T-cell (primary cell): ENCODE results near the gene IFNL2. TPM values are rescaled to one million over a fixed set of nuclear protein-coding genes. Genes with fewer than 3 reads are reported as not detected.

Experiments used
- ATAC-seq, 4 experiments: fragments of 200-7000 bp in 3 of 4; fragments of 150-1000 bp in 1 of 4; cut with Tn5 transposase; replicated peaks in 1 of 4; 1 replicate in 3 of 4; 2 replicates in 1 of 4; pipeline ENCODE4 v1.10.0; 2021; ENCODE audit warnings: moderate library complexity in 3 of 4, mild to moderate bottlenecking in 2 of 4, moderate number of reproducible peaks in 1 of 4
- CTCF ChIA-PET, 2 donors: fragments of 300-600 bp; sonication (Branson Sonifier 250); formaldehyde crosslinking; loops; one replicate each; lab custom pipeline; 2022; ENCODE audit warnings: antibody characterized with exemption in 2 of 2; lab: Charles Lee
- POLR2A ChIA-PET, 2 donors: fragments of 300-600 bp; sonication (Branson Sonifier 250); formaldehyde crosslinking; loops; one replicate each; lab custom pipeline; 2022; ENCODE audit warnings: antibody characterized with exemption in 2 of 2; lab: Charles Lee
- DNase-seq, 35 experiments: peaks; one replicate each; pipeline versions ENCODE4 v3.0.0 to v3.0.0-alpha.2; 2013 to 2023
- H3K27ac ChIP-seq: one replicate; pipeline ENCODE4 v1.5.1; 2013; ENCODE audit warnings: low read length
- H3K27me3 ChIP-seq, 2 experiments: replicated peaks in 1 of 2; 1 replicate in 1 of 2; 2 replicates in 1 of 2; pipeline versions ENCODE4 v1.6.1 to v1.7.0; 2013; ENCODE audit warnings: low read length in 1 of 2, mixed read lengths in 1 of 2; ENCODE audit not compliant: control insufficient read depth in 2 of 2, insufficient read depth in 2 of 2; ENCODE audit errors: extremely low read depth in 1 of 2
- H3K36me3 ChIP-seq, 2 donors: 1 replicate in 1 of 2; 2 replicates in 1 of 2; pipeline versions ENCODE4 v1.6.1 to v1.7.0; 2013; ENCODE audit warnings: low read length in 1 of 2; ENCODE audit not compliant: control insufficient read depth in 2 of 2, insufficient read depth in 1 of 2; ENCODE audit errors: extremely low read depth in 1 of 2
- H3K4me1 ChIP-seq, 2 experiments: 1 replicate in 1 of 2; 2 replicates in 1 of 2; pipeline versions ENCODE4 v1.6.1 to v1.7.0; 2013; ENCODE audit warnings: low read length in 2 of 2, mixed read lengths in 1 of 2; ENCODE audit not compliant: insufficient read depth in 2 of 2, control insufficient read depth in 1 of 2; ENCODE audit errors: extremely low read depth in 1 of 2
- H3K4me3 ChIP-seq, 2 donors: 1 replicate in 1 of 2; 2 replicates in 1 of 2; pipeline versions ENCODE4 v1.5.1 to v1.7.0; 2013; ENCODE audit warnings: mild to moderate bottlenecking in 2 of 2, low read length in 1 of 2, moderate library complexity in 1 of 2; ENCODE audit not compliant: control insufficient read depth in 1 of 2; ENCODE audit errors: extremely low read depth in 1 of 2
- H3K9me3 ChIP-seq: 2 replicates; pipeline ENCODE4 v1.7.0; 2013
- H3K27ac Mint-ChIP-seq, 2 donors: one replicate each; pipeline ENCODE4 v1.8.0; 2020 to 2021; ENCODE audit warnings: mild to moderate bottlenecking in 2 of 2, mixed read lengths in 2 of 2
- H3K27me3 Mint-ChIP-seq, 2 donors: one replicate each; pipeline ENCODE4 v1.8.0; 2021 to 2022; ENCODE audit warnings: mixed read lengths in 2 of 2
- H3K36me3 Mint-ChIP-seq: one replicate; pipeline ENCODE4 v1.8.0; 2021; ENCODE audit warnings: mixed read lengths
- H3K4me1 Mint-ChIP-seq, 3 donors: one replicate each; pipeline ENCODE4 v1.8.0; 2020 to 2022; ENCODE audit warnings: mixed read lengths in 3 of 3, mild to moderate bottlenecking in 1 of 3
- H3K4me3 Mint-ChIP-seq, 3 donors: one replicate each; pipeline ENCODE4 v1.8.0; 2020 to 2022; ENCODE audit warnings: mild to moderate bottlenecking in 3 of 3, mixed read lengths in 3 of 3, moderate library complexity in 3 of 3
- H3K9me3 Mint-ChIP-seq, 3 donors: one replicate each; pipeline ENCODE4 v1.8.0; 2020 to 2022; ENCODE audit warnings: mixed read lengths in 3 of 3
- WGBS: methylation state at CpG from one replicate; pipeline ENCODE4 v1.1.5; 2013; ENCODE audit warnings: missing lambda C conversion rate; ENCODE audit not compliant: insufficient coverage; 5-methylcytosine and 5-hydroxymethylcytosine counted together
- total RNA-seq, 35 experiments: library from RNA in 6 of 35; stranded (reverse) in 6 of 35; fragments of 120-200 nt in 1 of 35; gene quantifications; one replicate each; pipeline versions ENCODE4 v1.2.1 to v1.2.4 and lab custom pipeline; 2013 to 2026

Gene IFNL2
- total RNA-seq, 5 donors from 2014 or later (not counting 1 experiment from before 2014, with no cell fraction given): not detected

GRCh38 chr19:39316627-39317321 is 48.6 kb downstream of the IFNL2 start:
- DNase-seq: no peak

GRCh38 chr19:39317476-39317875 is 49.3 kb downstream of the IFNL2 start:
- Histone ChIP-seq H3K27me3 (peaks cover 0 to 2% of the 10 kb centered on the region in 2 experiments), H3K4me1 (peaks cover 2 to 19% of the 10 kb centered on the region in 2 experiments), H3K27ac (no peak overlapping the region), H3K4me3 (no peak overlapping the region), H3K36me3 (peaks cover 24 to 34% of the 10 kb centered on the region in 2 donors), H3K9me3 (no peaks in the 10 kb centered on the region)
- ChIA-PET CTCF (no interaction called here), POLR2A (no interaction called here)
- ATAC-seq: no peak
- H3K27me3 Mint-ChIP-seq: no peaks in the 10 kb centered on the region
- H3K4me3 Mint-ChIP-seq: no peak overlapping the region
- no peaks in the 10 kb centered on the region for H3K9me3 Mint-ChIP-seq
- peaks cover 15% of the 10 kb centered on the region for H3K36me3 Mint-ChIP-seq
- WGBS: 100% methylated on average over 2 of the region's 4 CpGs
- peaks cover 22 to 36% (median 25%) of the 10 kb centered on the region in 3 donors for H3K4me1 Mint-ChIP-seq
- H3K27ac Mint-ChIP-seq: no peak overlapping the region
- no peak for DNase-seq

More at GRCh38 chr19:39316627-39317321, 48.6 kb downstream of the IFNL2 start:
- peaks cover 24 to 39% of the 10 kb centered on the region in 2 donors for H3K36me3 ChIP-seq
- no peak overlapping the region for H3K4me3 ChIP-seq
- peak overlapping the region in 1 of 2 donors; percentile 4 for H3K27ac Mint-ChIP-seq
- no peak overlapping the region for H3K27ac ChIP-seq
- H3K4me1 Mint-ChIP-seq: peaks cover 22 to 38% (median 24%) of the 10 kb centered on the region in 3 donors
- H3K4me3 Mint-ChIP-seq: no peak overlapping the region
- no peaks in the 10 kb centered on the region for H3K9me3 ChIP-seq
- POLR2A ChIA-PET: no interaction called here
- no peaks in the 10 kb centered on the region for H3K27me3 Mint-ChIP-seq
- H3K36me3 Mint-ChIP-seq: peaks cover 19% of the 10 kb centered on the region
- 95% methylated on average over 4 of the region's 12 CpGs for WGBS
- peaks cover 0 to 2% of the 10 kb centered on the region in 2 experiments for H3K27me3 ChIP-seq
- H3K9me3 Mint-ChIP-seq: no peaks in the 10 kb centered on the region
- CTCF ChIA-PET: no interaction called here
- H3K4me1 ChIP-seq: peaks cover 2 to 19% of the 10 kb centered on the region in 2 experiments
- ATAC-seq: no peak

DNA sequence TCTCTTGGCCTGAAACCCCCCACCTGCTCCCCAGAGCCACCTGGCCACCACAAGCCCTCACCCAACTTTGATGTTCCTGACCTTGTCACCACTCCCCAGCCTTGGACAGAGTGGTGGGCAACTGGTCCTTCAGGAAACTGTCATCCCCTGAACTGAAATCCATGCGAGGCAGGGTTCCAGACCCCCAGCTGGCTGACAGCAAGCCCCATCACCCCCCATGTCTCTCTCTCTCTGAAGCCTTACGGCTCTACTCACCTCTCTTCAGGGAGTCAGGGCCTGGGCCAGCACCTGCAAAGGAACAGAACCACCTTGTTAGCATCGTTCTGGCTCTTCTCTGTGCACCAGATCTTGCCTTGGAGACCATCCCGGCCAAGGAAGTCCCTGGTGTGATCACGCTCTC is 49.9 kb downstream of the IFNL2 start:
- CTCF ChIA-PET: no interaction called here
- peaks cover 12% of the 10 kb centered on the region for H3K36me3 Mint-ChIP-seq
- H3K27ac Mint-ChIP-seq: peak overlapping the region in 1 of 2 donors; percentile 6
- H3K4me3 Mint-ChIP-seq: no peak overlapping the region
- Histone ChIP-seq H3K36me3 (peaks cover 20 to 28% of the 10 kb centered on the region in 2 donors), H3K4me1 (peaks cover 2 to 19% of the 10 kb centered on the region in 2 experiments), H3K4me3 (no peak overlapping the region), H3K9me3 (no peaks in the 10 kb centered on the region), H3K27ac (no peak overlapping the region), H3K27me3 (peaks cover 0 to 2% of the 10 kb centered on the region in 2 experiments)
- 90% methylated on average over 5 of the region's 5 CpGs for WGBS
- POLR2A ChIA-PET: no interaction called here
- DNase-seq (no peak), ATAC-seq (no peak)
- H3K9me3 Mint-ChIP-seq: no peaks in the 10 kb centered on the region
- H3K27me3 Mint-ChIP-seq: no peaks in the 10 kb centered on the region
- H3K4me1 Mint-ChIP-seq: peaks cover 22 to 42% (median 28%) of the 10 kb centered on the region in 3 donors

- peak overlapping the region; percentile 59 to 78 (median 67) for H3K4me3 Mint-ChIP-seq
- Histone ChIP-seq H3K4me3 (no peak overlapping the region), H3K4me1 (peaks cover 2 to 19% of the 10 kb centered on the region in 2 experiments), H3K36me3 (peaks cover 20 to 22% of the 10 kb centered on the region in 2 donors), H3K27ac (no peak overlapping the region), H3K27me3 (peaks cover 0 to 2% of the 10 kb centered on the region in 2 experiments), H3K9me3 (no peaks in the 10 kb centered on the region)
- ChIA-PET CTCF (no interaction called here), POLR2A (no interaction called here)
- H3K27ac Mint-ChIP-seq: peak overlapping the region in 1 of 2 donors; percentile 3
- no peak for ATAC-seq
- peaks cover 22 to 44% (median 29%) of the 10 kb centered on the region in 3 donors for H3K4me1 Mint-ChIP-seq
- peaks cover 8% of the 10 kb centered on the region for H3K36me3 Mint-ChIP-seq
- no peak for DNase-seq
- no peaks in the 10 kb centered on the region for H3K9me3 Mint-ChIP-seq
- WGBS: 95% methylated on average over 4 of the region's 4 CpGs
- no peaks in the 10 kb centered on the region for H3K27me3 Mint-ChIP-seq
Measured at GRCh38 chr19:39318690-39319089, 50.5 kb downstream of the IFNL2 start.

- peaks cover 7% of the 10 kb centered on the region for H3K36me3 Mint-ChIP-seq
- no peak for ATAC-seq
- H3K27ac Mint-ChIP-seq: peak overlapping the region; percentile 0 to 3
- peaks cover 25 to 44% (median 29%) of the 10 kb centered on the region in 3 donors for H3K4me1 Mint-ChIP-seq
- H3K4me3 Mint-ChIP-seq: peak overlapping the region; percentile 59 to 78 (median 67)
- ChIA-PET CTCF (no interaction called here), POLR2A (no interaction called here)
- Histone ChIP-seq H3K36me3 (peaks cover 15 to 17% of the 10 kb centered on the region in 2 donors), H3K9me3 (no peaks in the 10 kb centered on the region), H3K27me3 (peaks cover 0 to 2% of the 10 kb centered on the region in 2 experiments), H3K4me1 (peaks cover 2 to 19% of the 10 kb centered on the region in 2 experiments), H3K27ac (no peak overlapping the region), H3K4me3 (peak overlapping the region in 1 of 2 donors; percentile 64)
- no peaks in the 10 kb centered on the region for H3K9me3 Mint-ChIP-seq
- H3K27me3 Mint-ChIP-seq: no peaks in the 10 kb centered on the region
- WGBS: 83% methylated on average over 4 of the region's 5 CpGs
- DNase-seq: no peak
Measured at GRCh38 chr19:39319098-39319891, 51.1 kb downstream of the IFNL2 start.
